ENCODE measurements around the gene SOAT2.

DNA sequence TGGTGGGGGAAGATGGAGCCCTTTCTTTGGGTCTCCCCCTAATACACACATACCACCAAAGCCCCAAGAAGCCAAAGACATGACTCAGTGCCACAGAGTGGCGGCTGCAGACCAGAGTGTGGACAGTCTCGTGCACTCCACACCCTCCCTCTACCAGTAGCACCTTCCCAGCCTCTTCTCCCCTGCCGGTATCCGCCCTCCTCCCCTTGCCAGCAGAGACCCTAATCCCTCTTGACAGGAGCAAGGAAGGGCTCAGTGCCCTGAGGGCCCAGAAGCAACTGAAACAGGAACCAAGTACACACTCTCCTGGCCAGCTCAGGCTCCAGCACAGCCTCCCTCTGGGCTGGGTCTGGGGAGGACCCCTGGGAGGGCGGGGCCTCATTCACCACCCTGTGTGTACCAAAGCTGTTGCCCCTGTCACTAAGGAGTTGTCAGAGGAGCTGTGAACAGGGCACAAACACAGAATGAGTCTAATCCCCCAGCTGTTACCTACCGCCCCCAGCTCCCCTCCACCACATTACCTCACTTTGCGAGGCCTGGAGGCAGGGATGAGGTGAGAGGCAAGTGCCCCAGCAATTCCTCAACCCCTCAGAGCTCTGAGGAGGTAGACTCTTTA is 32.3 kb upstream of the SOAT2 start:
- no peak for TF ChIP-seq EZH2 (IDR thresholded peaks at IDR 0.05; ENCODE audit: borderline replicate concordance, low read depth, low read length, severe bottlenecking)
- no peak for TF ChIP-seq POLR2A (IDR thresholded peaks at IDR 0.05; ENCODE audit: low read depth, low read length)
- no peak for TF ChIP-seq MYC (IDR thresholded peaks at IDR 0.05; ENCODE audit: low read depth, low read length)
- no peak for TF ChIP-seq JUN (IDR thresholded peaks at IDR 0.05; ENCODE audit: borderline replicate concordance, insufficient read depth, insufficient read length, low read depth)
- no peak for TF ChIP-seq MAX (IDR thresholded peaks at IDR 0.05; ENCODE audit: insufficient read depth, insufficient read length)
- TF ChIP-seq, protein P1, sequence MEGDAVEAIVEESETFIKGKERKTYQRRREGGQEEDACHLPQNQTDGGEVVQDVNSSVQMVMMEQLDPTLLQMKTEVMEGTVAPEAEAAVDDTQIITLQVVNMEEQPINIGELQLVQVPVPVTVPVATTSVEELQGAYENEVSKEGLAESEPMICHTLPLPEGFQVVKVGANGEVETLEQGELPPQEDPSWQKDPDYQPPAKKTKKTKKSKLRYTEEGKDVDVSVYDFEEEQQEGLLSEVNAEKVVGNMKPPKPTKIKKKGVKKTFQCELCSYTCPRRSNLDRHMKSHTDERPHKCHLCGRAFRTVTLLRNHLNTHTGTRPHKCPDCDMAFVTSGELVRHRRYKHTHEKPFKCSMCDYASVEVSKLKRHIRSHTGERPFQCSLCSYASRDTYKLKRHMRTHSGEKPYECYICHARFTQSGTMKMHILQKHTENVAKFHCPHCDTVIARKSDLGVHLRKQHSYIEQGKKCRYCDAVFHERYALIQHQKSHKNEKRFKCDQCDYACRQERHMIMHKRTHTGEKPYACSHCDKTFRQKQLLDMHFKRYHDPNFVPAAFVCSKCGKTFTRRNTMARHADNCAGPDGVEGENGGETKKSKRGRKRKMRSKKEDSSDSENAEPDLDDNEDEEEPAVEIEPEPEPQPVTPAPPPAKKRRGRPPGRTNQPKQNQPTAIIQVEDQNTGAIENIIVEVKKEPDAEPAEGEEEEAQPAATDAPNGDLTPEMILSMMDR (IDR thresholded peaks at IDR 0.05; ENCODE audit: extremely low read depth in 1 of 2, insufficient read depth in 1 of 2, low read depth in 1 of 2, low read length in 2 of 2), result no peak
- no peak for TF ChIP-seq FOS (IDR thresholded peaks at IDR 0.05; ENCODE audit: borderline replicate concordance, insufficient read depth, low read length)
- TF ChIP-seq GATA2 (IDR thresholded peaks at IDR 0.05; ENCODE audit: insufficient read depth, insufficient read length, low read depth, low read length), result no peak
- no peak for TF ChIP-seq POLR2AphosphoS5 (IDR thresholded peaks at IDR 0.05; ENCODE audit: insufficient read depth, low read depth, low read length)

Data from endothelial cell of umbilical vein (primary cell).